AG20443 (cell line): ENCODE data around the gene FA2H.
A peak's percentile ranks its signal among the peaks of the same experiment; 100 is the strongest.

Experiments used
- DNase-seq: peaks from one replicate; pipeline ENCODE4 v3.0.0; 2012; ENCODE audit warnings: low spot score, mixed read lengths

The FA2H gene

GRCh38 chr16:74721716-74722115 is 52.9 kb downstream of the FA2H start:
- no peak for DNase-seq

GRCh38 chr16:74720579-74720978 is 54.0 kb downstream of the FA2H start:
- no peak for DNase-seq

- DNase-seq: no peak
These were observed 55.6 kb downstream of the FA2H start for GRCh38 chr16:74718741-74719610.

- DNase-seq: no peak
These were observed 56.5 kb downstream of the FA2H start for GRCh38 chr16:74718140-74718539.

- DNase-seq: peak; percentile 1
These were observed 57.3 kb downstream of the FA2H start for GRCh38 chr16:74717367-74717766.

- DNase-seq: peak; percentile 3
These were observed 58.3 kb downstream of the FA2H start for GRCh38 chr16:74716355-74716754.

GRCh38 chr16:74713876-74714275 is 60.7 kb downstream of the FA2H start:
- DNase-seq: peak; percentile 4

GRCh38 chr16:74713325-74713724 is 61.3 kb downstream of the FA2H start:
- peak; percentile 5 for DNase-seq

- DNase-seq: no peak
These were observed 62.7 kb downstream of the FA2H start for GRCh38 chr16:74711938-74712337.

GRCh38 chr16:74710401-74710800 is 64.2 kb downstream of the FA2H start:
- DNase-seq: no peak

GRCh38 chr16:74709441-74709877 is 65.2 kb downstream of the FA2H start:
- DNase-seq: peak; percentile 87

GRCh38 chr16:74700438-74701225 is 74.0 kb downstream of the FA2H start, which contains the start of gene MLKL:
Gene MLKL, minus strand, starts transcription at chr16:74700862. Its CDS starts 5,105 bp downstream, at chr16:74695757.
- peak; percentile 69 for DNase-seq

GRCh38 chr16:74700116-74700437 is 74.5 kb downstream of the FA2H start:
- DNase-seq: peak; percentile 65

GRCh38 chr16:74699666-74700065 is 75.0 kb downstream of the FA2H start:
- no peak for DNase-seq

- no peak for DNase-seq
These were observed 76.4 kb downstream of the FA2H start for GRCh38 chr16:74698222-74698621.

- peak; percentile 95 for DNase-seq
These were observed 78.9 kb downstream of the FA2H start for GRCh38 chr16:74695450-74696422.

- peak; percentile 78 for DNase-seq
These were observed 83.3 kb downstream of the FA2H start for GRCh38 chr16:74691093-74691855.

- no peak for DNase-seq
These were observed 92.1 kb downstream of the FA2H start for GRCh38 chr16:74682556-74682955.

GRCh38 chr16:74680681-74681080 is 93.9 kb downstream of the FA2H start:
- no peak for DNase-seq

- no peak for DNase-seq
These were observed 94.6 kb downstream of the FA2H start for GRCh38 chr16:74679983-74680382.

GRCh38 chr16:74677868-74678267 is 96.8 kb downstream of the FA2H start:
- no peak for DNase-seq
